ENCODE results near the gene HSD17B8. TPM values are rescaled to one million over a fixed set of nuclear protein-coding genes. Genes with fewer than 3 reads are reported as not detected.

Gene HSD17B8
- 10 to 100 TPM in 7 of 10 donors, 1 to 10 TPM in 3; 8.2 to 14.4 (median 11.0) TPM for polyA plus RNA-seq (ENCODE audit: insufficient read length in 10 of 10)
- long read RNA-seq, donor 1, partial matches to known transcripts: 0 of 4 reads
- long read RNA-seq, donor 1, other reads (novel, unspliced or antisense): 0 of 4 reads
- long read RNA-seq, donor 2, partial matches to known transcripts: 0 of 4 reads
- long read RNA-seq, donor 2, other reads (novel, unspliced or antisense): 0 of 4 reads
- long read RNA-seq, donor 3: 0 reads
- long read RNA-seq, donor 4, transcript HSD17B8-203 (9 exons, 990 nt): major isoform, 8 of 8 reads
- long read RNA-seq, donor 4, partial matches to known transcripts: 0 of 8 reads
- long read RNA-seq, donor 4, other reads (novel, unspliced or antisense): 0 of 8 reads
- long read RNA-seq, donor 5, transcript HSD17B8-203 (9 exons, 990 nt): major isoform, 8 of 8 reads
- long read RNA-seq, donor 5, partial matches to known transcripts: 0 of 8 reads
- long read RNA-seq, donor 5, other reads (novel, unspliced or antisense): 0 of 8 reads
- long read RNA-seq, donor 6, partial matches to known transcripts: 0 of 4 reads
- long read RNA-seq, donor 6, other reads (novel, unspliced or antisense): 0 of 4 reads
- long read RNA-seq, donor 7, partial matches to known transcripts: 0 of 1 reads
- long read RNA-seq, donor 7, other reads (novel, unspliced or antisense): 0 of 1 reads
- long read RNA-seq, donor 8, partial matches to known transcripts: 0 of 4 reads
- long read RNA-seq, donor 8, other reads (novel, unspliced or antisense): 0 of 4 reads
- long read RNA-seq, donor 9, partial matches to known transcripts: 0 of 1 reads
- long read RNA-seq, donor 9, other reads (novel, unspliced or antisense): 0 of 1 reads

DNA sequence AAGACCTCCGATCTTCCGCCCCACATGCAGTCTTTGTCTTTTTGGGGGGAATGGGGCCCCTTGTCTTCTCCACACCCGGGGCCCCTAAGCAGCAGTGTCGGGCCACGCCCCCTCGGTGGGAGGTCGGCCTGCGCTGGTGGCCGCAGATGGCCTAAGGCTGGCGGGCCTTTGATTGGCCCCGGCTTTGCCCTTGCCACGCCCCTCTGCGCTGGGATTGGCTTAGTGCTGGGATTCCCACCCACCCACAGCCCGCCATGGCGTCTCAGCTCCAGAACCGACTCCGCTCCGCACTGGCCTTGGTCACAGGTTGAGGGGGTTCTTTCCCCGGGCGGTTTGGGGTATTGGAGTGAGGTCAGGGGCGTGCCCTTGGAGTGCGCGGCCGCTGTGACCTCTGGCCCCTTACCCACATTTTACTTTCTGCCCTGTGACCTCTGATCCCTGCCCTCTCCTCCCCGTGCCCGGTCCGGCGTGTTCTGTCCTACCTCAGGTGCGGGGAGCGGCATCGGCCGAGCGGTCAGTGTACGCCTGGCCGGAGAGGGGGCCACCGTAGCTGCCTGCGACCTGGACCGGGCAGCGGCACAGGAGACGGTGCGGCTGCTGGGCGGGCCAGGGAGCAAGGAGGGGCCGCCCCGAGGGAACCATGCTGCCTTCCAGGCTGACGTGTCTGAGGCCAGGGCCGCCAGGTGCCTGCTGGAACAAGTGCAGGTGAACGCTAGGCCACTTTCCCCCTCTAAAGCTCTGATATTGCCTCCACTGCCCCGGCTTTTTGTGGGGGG is at the start of gene HSD17B8:
TSS of gene HSD17B8 (plus strand) at position 241 of the 776 bp plus-strand sequence. CDS start at position 255, 14 bp downstream.
- DNase-seq: peak; percentile 91 to 96 (median 93)

DNA sequence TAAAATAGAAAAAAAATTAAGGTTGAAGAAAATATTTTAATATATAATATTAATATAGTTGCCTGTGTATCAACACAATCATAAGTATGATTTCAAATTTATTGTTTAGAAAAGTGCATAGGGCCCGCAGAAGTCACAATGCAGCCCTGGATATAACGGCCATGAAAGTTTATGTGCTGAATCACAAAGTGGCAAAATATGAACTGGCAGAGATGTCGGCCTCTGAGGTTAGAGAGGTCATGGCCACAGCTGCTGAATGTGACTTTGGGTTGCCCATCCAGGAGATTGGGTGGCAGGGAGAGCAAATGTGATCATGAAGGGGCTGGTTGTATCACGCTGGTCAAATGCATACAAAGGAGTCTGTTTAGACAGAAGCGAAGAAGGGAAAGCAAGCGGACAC is 47.9 kb upstream of the HSD17B8 start:
- DNase-seq: no peak

DNA sequence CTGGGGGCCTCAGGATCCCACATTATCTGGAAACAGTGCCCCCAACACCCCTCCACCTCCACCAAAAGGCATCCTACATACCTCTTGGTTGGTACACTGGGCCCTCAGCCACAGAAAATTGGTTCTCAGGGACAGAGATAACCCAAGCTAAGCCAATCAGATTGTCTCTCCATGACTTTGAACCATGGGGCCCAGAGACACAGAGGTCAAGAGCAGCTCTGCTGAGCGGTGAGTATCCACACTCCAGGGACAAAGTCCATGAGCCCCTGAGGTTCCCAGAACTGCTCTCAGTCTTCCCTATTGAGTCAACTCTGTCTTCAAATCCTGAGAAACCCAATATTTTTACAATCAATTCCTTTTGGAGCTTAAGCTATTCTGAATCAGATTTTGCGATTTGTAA is 47.5 kb upstream of the HSD17B8 start:
- no peak for DNase-seq

DNA sequence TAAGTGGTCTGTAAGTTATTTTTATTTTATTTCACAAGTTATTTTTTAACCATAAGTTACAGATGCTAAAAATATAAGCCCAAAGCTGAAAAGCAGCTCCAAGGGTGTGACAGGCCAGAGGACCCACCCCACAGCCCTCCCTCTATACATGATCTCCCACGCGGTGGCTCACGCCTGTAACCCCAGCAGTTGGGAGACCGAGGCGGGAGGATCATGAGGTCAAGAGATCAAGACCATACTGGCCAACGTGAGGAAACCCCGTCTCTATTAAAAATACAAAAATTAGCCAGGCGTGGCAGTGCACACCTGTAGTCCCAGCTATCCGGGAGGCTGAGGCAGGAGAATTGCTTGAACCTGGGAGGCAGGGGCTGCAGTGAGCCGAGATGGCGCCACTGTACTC is 44.4 kb upstream of the HSD17B8 start:
- DNase-seq: no peak

DNA sequence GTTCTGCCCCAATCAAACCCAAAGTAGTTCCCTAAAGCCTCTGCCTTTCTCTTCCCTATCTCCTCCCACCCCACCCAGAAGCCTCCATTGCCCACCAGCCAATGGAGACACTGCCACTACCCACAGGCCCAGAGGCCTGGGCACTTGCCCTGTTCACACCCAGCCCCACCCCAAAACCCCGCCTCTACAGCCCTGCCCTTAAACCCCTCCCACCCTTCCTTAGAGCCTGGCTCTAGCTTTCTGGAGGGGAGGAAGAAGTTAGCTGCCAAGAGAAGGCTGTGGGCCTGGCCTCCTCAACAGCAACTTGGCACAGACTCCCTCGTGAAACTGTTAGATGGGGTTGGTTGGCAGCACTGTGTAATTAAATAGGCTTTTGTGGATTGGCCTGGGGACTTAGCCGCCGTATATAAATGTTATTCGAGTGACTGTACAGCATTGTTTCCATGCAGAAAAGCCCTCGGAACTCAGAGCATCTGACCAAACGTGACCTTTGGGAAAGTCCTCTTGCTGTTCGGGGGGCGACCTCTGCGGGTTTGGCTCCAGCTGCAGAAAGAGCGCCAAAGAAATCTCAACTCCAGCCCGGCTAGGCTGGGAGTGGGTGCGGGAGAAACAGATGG is 43.6 kb upstream of the HSD17B8 start:
- peak; percentile 47 to 70 (median 63) for DNase-seq

DNA sequence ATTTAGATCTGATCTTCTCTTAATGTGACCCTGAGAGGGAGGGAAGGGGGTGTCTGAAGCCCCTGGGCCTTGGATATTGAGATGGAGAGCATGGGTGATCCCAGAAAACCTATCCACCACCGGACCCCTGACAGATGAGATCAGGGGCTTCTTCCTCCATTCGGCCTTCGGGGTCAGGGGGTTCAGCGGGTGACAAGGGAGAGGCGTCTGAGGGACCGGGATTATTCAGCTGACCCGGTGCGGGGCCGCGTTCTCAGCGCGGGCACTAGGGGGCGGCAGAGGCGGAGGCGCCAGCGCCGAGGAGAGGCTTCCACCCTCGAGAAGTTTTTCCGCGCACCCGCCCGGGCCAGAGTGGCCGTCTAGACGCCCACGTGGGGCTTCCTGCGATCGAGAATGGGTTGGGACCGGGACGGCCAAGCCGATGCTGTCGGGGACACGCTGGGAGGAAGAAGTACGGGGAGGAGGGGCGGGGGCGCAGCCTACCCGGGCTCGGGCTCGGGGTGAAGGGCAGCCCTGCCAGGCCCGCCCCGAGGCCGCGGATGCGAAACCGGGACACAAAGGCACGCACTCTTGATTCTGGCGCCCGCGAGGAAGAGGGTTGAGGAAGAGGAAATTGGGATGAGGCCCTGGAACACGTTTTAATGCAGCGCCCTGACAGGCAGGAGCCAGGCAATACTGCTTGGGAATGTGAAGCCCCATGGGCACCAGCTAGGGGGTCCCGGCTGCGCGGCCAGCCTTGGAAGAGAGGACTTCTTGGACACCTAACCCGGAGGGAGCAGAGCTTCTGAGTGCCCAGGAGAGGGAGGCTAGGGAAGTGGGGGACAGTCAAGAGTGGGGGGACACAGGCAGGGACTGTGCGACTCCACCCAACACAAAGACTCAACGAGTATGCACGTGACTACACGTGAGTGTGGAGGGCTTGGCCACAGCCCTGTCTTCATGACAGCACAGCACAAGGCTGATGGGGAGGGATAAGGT is 42.8 kb upstream of the HSD17B8 start:
- peak; percentile 54 to 91 (median 83) for DNase-seq

DNA sequence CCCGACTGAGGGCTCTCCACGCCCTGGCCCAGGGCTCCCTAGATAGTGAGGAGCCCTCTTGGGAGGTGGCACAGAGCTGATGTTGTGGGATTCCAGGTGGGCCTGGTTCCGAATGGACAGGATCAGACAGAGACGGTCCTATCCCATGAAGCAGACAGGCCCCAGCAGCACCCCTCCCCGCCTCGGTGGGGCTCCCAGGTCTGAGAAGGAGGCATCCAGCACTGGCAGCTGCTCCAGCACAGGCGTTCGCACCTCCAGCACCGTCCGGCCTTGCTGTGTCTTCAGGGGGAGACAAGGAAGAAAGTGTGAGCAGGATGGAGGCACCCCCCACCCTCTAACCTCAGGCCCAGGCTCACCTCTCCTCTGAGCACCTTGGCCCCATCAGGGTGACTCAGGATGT is 40.9 kb upstream of the HSD17B8 start:
- no peak for DNase-seq

DNA sequence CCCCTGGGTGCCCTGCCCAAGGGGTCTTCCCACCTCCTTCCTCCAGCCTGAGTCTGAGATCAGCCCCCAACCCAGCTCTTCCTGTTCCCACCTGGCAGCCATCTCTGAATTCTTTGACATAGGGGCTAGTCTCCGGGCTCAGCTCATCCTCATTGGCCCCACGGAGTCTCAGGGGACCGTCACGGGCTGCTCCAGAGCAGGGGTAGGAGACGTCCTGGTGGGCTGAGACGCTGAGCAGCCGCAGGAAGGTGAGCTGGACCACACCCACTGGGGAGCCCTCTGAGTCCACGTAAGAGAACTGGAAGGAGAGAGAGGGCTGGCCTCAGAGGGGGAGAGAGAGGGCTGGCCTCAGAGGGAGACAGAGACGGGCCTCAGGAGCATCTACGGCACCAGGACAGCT is 40.3 kb upstream of the HSD17B8 start:
- DNase-seq: no peak

DNA sequence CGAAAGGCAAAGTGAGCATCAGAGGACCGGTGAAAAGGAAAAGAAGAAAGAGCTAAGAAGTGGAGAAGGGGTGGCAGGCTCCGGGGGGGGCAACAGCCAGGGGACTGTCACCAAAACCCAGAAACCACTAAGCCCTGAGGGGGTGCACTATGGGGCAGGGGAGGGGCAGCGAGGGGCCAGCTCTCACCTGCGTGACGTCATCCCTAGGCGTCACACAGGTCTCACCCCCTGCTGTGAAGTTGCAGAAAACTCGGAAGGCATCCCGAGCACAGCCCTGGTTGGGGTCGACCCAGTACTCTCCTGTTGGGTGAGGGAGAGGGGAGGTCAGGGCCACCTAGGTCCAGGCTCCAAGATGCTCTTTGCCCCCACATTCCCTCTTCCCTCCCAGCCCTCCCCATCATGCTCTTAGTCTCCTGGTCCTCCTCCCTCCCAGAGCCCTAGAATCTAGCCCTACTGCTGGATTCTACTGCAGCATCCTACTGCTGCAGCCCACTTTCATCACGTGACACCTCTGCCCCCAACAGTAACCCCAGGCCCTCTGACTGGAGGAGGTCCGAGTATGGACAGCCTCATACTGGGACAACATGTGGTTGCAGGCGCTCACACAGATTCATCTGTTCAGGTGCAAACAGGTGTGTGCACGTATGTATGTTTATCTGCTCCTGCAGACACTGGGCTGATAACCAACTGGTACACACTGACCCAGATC is 39.6 kb upstream of the HSD17B8 start:
- no peak for DNase-seq

DNA sequence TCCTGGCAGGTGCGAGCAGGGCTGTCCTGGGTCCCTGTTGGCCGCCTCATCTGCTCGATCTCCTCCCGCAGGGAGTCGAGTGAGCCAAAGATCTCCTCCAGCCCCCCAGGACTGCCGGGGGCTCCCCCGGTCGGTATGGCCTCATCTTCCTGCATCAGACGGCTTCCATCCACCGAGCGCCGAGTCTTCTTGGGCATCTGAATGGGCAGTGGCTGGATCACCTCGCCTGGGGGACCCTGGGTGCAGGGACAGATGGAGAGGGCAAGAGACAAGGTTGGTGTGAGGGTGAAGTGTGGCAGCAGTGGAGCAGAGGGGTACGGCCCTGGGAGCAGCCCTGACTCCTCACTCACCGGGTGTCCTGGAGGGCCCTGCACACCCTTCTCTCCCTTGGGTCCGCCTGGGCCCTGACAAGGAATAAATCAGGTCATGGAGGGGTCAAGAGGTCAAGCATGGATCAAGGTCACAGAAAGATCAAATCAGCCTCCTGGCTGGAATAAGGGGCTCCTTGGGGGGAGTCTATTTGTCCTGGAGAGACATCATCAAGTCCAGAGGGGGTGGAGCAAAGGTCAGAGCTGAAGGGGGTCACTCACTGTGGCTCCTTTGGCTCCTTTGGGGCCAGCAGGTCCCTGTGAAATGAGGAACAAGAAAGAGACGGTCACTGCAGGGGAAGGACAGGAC is 38.7 kb upstream of the HSD17B8 start:
- DNase-seq: no peak

DNA sequence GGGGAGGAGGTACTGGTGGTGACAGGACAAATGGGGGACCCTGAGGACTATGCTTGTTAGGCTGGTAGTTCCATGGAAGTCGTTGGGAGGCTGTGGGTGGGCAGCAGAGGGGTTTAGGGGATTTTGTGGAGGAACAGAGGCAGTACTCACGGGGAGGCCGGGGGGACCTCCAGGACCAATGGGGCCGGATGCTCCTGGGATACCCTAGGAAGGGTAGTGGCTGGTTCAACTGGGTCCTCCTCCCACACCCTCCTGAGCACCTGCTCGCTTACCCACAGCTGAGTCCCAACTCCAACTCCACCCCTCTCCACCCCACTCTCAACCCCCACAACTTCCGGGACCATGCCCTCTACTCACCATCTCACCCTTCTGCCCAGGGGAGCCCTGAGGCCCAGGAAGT is 38.1 kb upstream of the HSD17B8 start:
- no peak for DNase-seq

DNA sequence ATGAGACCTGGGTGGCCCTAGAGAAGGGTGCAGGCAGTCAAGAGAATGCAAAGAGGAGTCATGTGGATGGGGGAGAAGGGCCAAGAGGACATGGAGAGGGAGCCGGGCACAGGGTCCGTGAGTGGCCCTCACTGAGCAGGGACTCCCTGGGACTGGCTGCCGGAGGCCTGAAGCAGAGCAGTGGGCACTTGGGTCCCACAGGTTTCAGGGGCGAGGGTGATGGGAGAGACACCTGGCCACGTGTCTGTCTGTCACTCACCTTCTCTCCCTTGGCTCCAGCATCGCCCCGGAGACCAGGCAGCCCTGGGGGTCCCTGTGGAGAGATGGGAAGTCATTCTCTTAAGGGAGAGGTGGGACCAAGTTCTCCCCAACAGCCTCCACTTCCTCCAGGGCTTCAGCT is 37.6 kb upstream of the HSD17B8 start:
- no peak for DNase-seq

DNA sequence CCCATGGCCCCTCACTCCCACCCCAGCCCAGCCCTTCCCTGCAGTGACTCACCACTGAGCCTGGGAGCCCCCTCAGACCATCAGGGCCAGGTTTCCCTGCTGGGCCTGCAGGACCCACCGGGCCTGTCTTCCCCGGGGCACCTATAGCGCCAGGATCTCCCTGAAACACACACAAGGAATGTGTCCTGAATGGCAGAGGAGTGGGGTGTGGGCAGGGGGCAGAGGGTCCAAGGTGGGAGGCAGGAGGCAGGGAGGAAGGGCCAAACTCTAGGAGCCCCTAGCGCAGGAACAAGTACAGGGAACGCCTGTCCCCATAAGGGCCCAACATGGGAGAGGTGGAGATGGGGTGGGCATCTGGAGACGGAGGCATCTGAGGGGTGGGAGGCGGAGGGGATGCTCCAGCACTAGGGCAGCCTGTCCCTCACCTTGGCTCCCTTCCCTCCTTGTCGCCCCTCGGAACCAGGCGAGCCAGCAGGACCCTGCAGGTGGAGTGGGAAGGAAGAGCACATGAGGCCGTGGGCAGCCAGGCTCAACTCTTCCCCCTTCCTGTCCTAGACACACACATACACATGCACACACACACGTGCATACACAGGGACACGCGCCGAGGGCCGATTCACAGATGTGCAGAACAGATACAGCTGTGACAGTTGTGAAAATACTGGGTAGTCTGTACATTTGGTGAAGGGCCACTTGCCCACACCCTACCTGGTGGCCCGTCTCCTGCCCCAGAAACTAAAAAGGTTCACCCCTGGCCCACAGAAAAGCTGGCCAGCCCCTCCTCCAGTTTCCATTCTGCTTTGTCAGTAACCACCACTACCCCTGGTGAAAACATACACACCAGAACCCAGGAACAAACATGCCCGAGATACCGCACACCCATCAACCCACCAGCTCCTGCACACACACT is 36.8 kb upstream of the HSD17B8 start:
- DNase-seq: no peak

DNA sequence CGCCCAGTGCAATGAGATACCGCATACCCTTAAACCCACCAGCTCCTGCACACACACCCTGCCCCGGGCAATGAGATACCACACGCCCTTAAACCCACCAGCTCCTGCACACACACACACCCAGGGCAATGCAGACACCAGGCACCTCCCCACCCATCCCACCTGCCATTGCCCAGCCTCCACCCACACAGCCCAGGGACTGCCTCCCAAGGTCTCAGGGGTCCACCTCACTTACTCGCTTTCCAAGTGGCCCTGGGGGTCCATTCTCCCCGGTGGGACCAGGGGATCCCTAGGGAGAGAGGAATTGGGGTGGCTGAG is 36.2 kb upstream of the HSD17B8 start:
- DNase-seq: no peak

DNA sequence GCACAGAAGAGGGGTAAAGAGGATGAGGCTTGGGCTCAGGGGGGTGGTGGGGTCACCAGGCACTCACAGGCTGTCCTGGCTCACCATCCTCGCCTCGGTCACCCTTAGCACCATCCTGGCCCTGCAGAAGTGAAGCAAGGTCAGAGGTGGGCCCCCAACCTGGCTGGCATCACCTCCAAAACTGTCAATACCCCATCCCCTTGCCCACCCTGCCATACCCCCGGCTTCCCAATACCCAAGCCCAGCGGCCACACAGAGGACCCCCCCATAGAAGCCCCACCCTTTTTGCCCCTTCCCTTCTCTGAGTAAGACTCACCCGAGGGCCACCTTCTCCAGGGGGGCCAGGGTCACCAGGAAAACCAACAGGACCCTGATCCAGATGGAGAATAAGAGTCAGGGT is 35.8 kb upstream of the HSD17B8 start:
- no peak for DNase-seq

DNA sequence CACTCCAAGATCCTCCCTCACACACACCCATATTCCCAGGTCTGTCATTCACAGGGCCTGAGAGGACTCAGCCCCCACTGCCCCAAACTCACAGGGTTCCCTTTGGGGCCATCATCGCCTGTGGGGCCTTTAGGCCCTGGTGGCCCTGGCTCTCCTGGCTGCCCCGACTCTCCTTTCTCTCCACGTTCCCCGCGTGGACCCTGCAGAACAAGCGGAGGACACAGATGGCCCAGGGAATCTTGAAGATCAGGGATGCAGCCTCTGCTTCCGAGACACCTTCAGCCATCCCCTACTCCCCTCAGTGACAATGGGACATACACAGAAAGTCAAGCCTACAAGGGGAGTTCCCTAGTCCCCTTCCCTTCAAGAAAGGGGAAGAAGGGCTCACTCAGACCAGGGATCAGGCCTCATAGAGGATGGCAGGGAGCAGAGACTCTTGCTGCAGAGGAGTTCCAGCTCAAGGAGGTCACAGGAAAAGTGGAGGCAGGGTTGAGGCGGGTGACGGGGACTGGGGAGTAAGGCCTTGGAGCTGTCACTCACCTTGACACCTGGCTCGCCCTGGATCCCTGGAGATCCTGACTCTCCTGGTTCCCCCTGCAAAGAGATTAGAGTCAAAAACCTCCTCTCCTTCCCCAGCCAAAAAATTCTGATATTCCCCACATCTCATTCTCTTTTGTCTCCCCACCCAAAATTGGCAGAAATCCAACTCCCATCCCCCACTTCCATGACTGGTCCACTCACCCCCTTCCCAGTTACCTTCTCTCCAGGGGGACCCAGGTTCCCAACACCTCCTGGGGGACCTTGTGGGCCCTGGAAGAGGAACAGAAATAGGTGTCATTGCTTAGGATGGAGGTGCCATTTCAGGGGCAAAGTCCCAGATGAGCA is 34.9 kb upstream of the HSD17B8 start:
- no peak for DNase-seq

Measured in muscle of back (tissue), 13 donors.